HG02852 (cell line): ENCODE data around the gene MIS12.

ENCODE experiments used
- ATAC-seq: cut with Tn5 transposase; IDR thresholded peaks from one replicate; pipeline ENCODE4 v1.9.1; 2021; ENCODE audit warnings: mild to moderate bottlenecking, moderate library complexity; ENCODE audit not compliant: unreplicated experiment

MIS12 gene

DNA sequence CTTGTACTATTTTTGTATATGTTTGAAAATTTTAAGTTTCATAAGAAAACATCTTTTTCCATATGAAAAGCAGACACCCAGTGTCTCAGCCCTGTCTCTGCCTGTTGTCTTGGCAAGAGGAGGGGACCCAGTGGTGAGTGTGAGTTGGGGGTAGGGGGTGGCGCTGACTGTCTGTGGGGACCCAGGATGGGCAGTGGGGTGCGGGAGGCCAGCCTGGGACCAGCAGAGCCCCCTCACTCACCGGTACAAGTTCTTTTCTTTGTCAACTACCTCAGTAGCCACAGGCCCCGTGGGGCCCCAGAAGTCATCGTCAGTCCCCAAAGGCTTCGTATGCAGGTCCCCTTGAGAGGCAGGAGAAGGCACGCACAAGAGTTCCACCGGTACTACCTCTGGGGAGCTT, 46.2 kb downstream of the MIS12 start:
- no peak for ATAC-seq

GRCh38 chr17:5533486-5534315, 47.3 kb downstream of the MIS12 start:
- no peak for ATAC-seq

GRCh38 chr17:5535436-5535835, 49.1 kb downstream of the MIS12 start:
- no peak for ATAC-seq

- no peak for ATAC-seq
Observed at GRCh38 chr17:5536866-5537650, 50.7 kb downstream of the MIS12 start.

DNA sequence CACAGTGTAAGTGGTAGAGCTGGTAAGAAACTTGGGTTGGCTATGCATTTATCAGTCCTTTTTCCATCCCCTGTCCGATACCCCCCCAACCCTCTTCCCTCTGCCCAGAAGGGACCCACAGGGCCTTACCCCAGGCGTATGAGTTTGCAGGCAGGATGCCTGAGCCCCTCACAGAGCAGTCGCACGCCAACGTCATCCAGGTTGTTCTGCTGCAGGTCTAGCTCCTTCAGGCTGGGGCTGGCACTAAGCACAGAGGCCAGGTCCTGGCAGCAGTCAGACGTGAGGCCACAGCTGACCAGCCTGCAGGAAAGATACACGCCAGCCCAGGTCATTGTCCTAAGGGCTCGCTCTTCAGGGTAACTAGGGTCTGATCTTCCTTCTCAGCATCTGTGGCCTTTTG, 52.9 kb downstream of the MIS12 start:
- ATAC-seq = no peak

- no peak for ATAC-seq
Observed at GRCh38 chr17:5540321-5540720, 54.0 kb downstream of the MIS12 start.
